ENCODE results near the gene EIF3A. TPM values are rescaled to one million over a fixed set of nuclear protein-coding genes. Genes with fewer than 3 reads are reported as not detected.
"Not testable (repeated sequence)": the region's sequence is repeated elsewhere in the genome, so short reads cannot be mapped to it uniquely, and the experiment has no call there.

The EIF3A gene, protein sequence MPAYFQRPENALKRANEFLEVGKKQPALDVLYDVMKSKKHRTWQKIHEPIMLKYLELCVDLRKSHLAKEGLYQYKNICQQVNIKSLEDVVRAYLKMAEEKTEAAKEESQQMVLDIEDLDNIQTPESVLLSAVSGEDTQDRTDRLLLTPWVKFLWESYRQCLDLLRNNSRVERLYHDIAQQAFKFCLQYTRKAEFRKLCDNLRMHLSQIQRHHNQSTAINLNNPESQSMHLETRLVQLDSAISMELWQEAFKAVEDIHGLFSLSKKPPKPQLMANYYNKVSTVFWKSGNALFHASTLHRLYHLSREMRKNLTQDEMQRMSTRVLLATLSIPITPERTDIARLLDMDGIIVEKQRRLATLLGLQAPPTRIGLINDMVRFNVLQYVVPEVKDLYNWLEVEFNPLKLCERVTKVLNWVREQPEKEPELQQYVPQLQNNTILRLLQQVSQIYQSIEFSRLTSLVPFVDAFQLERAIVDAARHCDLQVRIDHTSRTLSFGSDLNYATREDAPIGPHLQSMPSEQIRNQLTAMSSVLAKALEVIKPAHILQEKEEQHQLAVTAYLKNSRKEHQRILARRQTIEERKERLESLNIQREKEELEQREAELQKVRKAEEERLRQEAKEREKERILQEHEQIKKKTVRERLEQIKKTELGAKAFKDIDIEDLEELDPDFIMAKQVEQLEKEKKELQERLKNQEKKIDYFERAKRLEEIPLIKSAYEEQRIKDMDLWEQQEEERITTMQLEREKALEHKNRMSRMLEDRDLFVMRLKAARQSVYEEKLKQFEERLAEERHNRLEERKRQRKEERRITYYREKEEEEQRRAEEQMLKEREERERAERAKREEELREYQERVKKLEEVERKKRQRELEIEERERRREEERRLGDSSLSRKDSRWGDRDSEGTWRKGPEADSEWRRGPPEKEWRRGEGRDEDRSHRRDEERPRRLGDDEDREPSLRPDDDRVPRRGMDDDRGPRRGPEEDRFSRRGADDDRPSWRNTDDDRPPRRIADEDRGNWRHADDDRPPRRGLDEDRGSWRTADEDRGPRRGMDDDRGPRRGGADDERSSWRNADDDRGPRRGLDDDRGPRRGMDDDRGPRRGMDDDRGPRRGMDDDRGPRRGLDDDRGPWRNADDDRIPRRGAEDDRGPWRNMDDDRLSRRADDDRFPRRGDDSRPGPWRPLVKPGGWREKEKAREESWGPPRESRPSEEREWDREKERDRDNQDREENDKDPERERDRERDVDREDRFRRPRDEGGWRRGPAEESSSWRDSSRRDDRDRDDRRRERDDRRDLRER (N-terminal part only)
- 81.2 and 116 TPM in 2 replicates for total RNA-seq

DNA sequence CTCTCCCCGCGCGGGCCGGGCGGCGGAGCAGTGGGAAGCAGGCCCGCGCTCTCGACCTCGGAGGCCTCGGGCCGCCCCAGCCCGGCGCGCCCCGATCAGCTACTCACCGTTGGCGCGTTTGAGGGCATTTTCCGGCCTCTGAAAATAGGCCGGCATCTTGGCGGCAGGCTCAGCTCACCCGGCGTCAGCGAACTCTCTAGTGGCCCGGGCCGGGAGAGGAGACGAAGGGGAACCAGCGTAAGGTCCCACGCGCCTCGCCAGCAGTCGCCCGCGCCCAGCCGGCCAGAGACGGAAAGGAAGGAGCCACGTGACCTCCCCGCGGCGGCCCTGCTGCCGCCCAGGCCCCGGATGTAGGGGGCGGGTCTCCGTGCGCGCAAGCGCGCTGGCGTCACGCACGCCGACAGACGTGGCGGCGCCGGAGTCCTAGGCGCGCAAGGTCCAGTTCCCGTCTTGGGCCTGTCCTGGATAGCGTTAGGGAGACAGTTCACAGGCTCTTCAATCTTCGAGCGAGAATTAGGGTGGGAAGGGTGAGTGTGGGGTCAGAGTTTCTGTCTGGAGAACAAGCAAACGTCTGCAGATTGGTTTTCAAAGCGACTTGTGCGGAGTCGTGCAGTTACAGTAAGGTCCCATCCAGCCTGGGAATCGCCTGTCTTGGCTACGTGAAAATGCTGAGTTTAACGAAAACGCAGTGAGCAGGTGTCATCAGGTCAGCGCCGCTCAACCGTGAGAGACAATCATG is at the start of gene EIF3A:
Gene EIF3A (minus strand): TSS at position 297 of the 739 bp plus-strand sequence. CDS start 141 bp downstream, at position 156.
- no peak for DNase-seq (ENCODE audit: extremely low read depth, low read depth, low spot score)

DNA sequence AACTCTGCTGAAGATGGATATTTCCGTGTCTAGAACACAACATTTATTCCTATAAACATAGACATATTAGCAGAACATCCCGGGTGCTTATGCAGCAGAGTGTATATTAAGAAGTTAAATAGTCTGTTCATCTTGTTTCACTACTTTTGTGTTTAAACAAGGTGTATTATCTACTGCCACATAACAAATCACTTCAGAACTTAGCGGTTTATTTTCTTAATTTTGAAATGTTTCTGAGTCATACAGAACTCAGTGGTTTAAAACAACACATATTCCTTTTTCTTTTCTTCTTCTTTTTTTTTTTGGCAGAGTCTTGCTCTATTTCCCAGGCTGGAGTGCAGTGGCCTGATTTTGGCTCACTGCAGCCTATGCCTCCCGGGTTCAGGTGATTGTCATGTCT is 49.1 kb upstream of the EIF3A start:
- no peak for DNase-seq (ENCODE audit: extremely low read depth, low read depth, low spot score)

DNA sequence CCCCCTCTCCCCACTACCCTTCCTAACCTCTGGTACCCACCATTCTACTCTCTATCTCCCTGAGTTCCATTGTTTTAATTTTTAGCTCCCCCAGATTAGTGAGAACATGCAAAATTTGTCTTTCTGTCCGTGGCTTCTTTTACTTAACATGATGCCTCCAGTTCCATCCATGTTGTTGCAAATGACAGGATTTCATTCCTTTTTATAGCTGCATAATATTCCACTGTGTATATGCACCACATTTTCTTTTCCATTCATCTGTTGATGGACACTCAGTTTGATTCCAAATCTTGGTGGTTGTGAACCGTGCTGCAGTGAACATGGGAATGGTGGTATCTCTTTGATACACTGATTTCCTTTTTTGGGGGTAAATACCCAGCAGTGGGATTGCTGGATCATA is 45.3 kb upstream of the EIF3A start:
- no peak for DNase-seq (ENCODE audit: extremely low read depth, low read depth, low spot score)

DNA sequence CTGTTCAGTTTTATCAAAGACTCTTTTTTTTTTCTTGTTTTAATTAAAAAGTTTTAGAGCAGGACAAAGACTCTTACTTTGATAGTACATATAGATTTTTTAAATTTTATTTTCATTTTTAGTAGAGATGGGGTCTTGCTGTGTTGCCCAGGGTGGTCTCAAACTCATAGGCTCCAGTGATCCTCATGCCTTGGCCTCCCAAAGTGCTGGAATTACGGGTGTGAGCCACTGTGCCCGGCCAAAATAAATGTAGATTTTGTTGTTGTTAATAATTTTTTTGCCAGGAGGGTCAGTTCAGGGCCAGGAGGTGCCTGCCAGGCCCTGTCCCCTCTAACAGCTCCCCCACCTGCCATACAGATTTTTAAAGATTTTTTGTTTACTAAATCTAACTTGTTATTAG is 40.3 kb upstream of the EIF3A start:
- DNase-seq (ENCODE audit: extremely low read depth, low read depth, low spot score), result no peak

DNA sequence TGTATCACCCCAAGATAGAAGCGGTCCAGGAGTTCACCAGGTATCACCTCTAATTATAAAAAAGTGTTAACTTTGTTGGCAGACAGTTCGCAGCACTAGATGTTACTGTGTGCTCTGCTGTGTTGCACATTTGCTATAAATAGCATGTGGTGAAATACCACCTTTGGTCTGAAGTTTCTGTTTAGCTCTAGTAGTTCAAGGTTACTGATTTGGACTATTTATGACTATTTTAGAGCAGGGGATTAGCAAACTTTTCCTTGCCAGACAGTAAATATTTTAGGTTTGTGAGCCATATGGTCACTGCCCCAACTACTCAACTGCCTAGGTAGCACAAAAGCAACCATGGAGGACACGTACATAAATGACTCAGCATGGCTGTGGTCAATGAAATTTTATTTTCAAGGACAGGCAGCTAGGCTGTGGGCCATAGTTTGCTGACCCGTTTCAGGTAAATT is 39.8 kb upstream of the EIF3A start:
- DNase-seq (ENCODE audit: extremely low read depth, low read depth, low spot score), result no peak

DNA sequence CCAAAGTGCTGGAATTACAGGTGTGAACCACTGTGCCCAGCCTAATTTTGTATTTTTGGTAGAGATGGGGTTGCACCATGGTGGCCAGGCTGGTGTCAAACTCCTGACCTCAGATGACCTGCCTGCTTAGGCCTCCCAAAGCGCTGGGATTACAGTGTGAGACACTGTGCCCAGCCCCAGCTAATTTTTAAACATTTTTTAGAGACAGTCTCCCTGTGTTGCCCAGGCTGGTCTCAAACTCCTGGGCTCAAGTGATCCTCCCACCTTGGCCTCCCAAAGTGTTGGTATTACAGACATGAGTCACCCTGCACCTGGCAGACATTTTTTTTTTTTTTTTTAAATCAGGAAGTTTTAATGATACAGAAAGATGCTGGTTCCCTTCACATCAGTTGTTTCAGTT is 38.8 kb upstream of the EIF3A start:
- no peak for DNase-seq (ENCODE audit: extremely low read depth, low read depth, low spot score)

DNA sequence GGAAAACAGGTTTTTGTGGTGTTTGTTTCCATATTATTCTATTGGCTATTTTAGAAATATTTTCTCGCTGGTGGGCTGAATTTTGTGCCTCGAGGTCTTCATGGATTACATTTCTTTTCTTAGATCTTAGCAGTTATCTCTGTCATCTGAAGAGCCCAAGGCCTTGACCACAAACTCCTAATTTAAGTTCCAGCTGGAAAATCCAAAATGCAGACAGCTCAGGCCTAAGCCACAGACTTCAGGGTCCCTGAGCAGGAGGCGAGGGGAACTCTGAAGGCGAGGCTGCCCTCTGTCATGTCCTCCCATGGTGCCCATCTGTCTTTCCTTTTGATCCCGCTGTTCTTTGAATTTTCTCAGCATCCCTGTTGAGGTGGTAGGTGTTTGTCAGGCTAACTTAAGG is 37.6 kb upstream of the EIF3A start:
- no peak for DNase-seq (ENCODE audit: extremely low read depth, low read depth, low spot score)

DNA sequence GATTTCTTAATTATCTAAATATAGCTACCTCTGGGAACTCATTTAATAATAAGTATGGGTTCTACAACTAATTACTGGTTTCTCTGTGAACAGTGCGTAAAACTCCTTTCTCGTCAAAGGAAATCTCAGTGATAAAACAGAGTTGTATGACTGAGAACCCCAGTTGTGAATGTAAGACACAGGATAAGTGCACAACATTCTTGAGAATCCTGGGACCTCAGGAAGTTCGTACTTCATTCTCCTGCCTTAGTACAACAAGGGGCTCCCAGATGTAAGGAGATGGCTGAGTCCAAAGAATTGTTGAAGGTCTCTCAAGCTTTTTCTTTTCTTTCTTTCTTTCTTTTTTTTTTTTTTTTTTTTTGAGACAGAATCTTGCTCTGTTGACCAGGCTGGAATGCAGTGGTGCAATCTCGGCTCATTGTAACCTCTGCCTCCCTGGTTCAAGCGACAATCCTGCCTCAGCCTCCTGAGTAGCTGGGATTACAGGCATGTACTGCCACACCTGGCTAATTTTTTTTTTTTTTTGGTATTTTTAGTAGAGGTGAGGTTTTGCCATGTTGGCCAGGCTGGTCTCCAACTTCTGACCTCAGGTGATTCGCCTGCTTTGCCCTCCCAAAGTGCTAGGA is 35.8 kb upstream of the EIF3A start:
- DNase-seq (ENCODE audit: extremely low read depth, low read depth, low spot score), result no peak

DNA sequence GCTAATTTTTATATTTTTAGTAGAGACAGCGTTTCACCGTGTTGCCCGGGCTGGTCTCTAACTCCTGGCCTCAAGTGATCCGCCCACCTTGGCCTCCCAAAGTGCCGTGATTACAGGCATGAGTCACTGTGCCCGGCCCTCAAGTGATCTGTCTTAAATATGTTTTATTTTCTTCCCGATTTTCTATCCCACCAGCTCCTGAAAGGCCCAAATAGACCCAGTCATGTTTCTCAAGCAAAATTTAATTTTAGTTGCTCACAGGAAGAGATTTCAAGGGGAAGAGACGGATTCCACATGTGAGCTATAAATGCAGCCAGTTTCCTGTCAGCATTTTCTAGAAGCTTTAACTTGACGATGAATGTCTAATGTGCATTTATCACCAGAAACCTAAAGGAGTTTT is 35.3 kb upstream of the EIF3A start:
- DNase-seq (ENCODE audit: extremely low read depth, low read depth, low spot score), result no peak

DNA sequence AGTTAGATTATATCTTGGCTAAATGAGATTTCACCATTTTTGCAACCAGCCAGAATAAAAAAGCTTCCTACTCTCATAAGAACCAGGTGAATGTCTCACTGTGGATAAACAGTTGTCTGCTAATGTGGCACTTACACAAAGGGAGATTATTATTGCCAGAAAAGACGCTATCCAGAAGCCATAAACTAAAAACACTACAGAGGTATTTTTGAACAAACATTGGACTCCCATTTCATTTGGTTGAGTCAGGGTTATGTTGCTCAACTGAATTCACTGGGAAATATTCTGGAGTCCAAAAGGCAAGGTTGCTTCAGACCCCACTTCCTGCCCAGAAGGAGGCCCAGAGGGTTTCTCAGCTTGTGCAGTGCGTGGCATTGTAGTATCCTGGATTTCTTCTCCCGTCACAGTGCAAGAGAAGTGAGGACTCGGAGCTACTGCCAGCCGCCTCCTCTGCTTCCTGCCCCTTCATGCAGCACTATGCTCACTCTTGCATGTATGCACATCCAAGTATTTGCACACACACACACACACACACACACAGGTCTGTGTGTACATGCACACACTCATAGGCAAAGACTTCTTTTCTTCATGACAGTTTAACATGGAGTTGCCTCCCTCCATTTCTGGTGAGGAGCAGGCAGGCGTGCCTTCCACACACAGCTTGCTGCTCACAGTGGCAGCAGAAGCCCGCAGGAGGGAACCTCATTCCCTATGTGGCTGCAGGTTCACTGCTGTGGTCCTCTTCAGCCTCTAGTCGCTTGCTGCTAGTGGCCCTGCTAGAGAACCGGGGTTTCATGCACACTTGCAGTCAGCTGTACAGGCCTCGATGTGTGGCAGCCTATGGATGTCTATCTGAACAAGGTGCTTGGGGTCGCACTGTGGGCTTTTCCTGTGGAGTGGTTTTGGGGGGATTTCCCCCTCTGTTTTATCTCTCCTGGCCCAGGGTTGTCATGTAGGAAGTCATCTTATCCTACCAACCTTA is 33.4 kb upstream of the EIF3A start:
- DNase-seq (ENCODE audit: extremely low read depth, low read depth, low spot score), result no peak

DNA sequence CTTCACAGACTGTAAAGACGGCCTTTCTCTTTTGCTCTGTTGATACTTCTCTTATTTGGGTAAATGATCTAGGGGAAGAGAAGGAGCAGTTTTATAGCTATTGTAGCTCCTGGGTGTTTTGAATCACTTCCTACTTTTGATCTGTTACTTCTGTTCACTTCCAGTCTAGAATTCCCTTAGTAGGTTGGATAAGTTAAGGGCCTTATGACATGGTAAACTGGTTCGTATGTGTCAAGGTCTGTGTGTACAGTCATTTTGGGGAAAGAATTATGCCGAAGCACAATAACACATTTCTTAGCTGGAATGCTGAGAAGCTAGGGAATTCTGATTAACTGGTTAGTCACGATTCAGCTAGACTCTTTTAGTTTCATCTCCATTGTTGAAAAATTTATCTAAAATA is 31.4 kb upstream of the EIF3A start:
- no peak for DNase-seq (ENCODE audit: extremely low read depth, low read depth, low spot score)

DNA sequence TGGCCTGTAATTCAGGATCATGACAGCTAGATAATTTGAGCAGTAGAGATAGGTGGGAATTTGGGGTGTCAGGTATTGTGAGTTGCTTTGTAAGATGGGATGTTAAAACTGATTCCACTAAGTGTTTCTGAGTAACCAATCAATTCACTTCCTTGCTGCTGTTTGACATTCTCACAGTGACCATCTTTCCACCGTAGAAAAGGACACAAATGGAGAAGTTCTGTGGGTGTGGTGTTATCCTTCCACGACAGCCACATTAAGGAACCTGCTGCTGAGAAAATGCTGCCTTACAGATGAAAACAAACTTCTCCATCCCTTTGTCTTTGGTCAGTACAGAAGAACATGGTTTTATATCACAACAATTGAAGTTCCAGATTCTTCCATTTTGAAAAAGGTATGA is 27.2 kb upstream of the EIF3A start:
- DNase-seq (ENCODE audit: extremely low read depth, low read depth, low spot score), result not testable (repeated sequence)

DNA sequence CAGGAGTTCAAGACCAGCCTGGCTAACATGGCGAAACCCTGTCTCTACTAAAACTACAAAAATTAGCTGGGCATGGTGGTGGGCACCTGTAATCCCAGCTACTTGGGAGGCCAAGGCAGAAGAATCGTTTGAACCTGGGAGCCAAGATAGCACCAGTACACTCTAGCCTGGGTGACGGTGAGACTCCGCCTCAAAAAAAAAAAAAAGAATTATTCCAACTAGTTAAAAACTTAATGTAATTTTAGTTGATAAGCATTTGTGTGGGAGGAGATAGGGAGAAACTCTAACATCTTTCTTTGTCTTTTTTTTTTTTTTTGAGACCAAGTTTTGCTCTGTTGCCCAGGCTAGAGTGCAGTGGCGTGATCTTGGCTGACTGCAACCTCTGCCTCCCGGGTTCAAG is 26.5 kb upstream of the EIF3A start:
- not testable (repeated sequence) for DNase-seq (ENCODE audit: extremely low read depth, low read depth, low spot score)

DNA sequence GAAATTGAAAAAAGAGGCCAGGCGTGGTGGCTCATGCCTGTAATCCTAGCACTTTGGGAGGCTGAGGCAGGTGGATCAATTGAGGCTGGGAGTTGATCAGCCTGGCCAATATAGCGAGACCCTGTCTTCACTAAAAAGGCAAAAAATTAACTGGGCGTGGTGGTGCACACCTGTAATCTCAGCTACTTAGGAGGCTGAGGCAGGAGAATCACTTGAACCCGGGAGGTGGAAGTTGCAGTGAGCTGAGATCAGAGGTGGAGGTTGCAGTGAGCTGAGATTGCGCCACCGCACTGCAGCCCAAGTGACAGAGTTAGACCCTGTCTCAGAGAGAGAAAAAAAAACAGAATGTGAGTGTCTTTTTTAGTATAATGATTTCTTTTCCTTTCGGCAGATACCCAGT is 25.3 kb upstream of the EIF3A start:
- not testable (repeated sequence) for DNase-seq (ENCODE audit: extremely low read depth, low read depth, low spot score)

DNA sequence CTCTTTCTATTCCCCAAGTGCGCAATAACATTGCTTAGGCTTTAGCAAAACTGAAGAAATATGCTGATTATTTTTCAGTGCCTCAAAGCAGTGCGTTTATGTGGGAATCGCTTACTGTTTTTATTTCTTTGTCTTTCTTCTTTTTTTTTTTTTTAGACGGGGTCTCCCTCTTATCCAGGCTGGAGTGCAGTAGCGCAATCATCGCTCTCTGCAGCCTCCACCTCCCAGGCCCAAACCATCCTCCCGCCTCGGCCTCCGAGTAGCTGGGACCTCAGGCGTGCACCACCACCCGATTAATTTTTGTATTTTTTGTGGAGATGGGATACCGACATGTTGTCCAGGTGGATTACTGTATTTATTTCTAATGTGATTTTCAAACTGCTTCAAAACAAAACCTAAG is 24.5 kb upstream of the EIF3A start:
- no peak for DNase-seq (ENCODE audit: extremely low read depth, low read depth, low spot score)

DNA sequence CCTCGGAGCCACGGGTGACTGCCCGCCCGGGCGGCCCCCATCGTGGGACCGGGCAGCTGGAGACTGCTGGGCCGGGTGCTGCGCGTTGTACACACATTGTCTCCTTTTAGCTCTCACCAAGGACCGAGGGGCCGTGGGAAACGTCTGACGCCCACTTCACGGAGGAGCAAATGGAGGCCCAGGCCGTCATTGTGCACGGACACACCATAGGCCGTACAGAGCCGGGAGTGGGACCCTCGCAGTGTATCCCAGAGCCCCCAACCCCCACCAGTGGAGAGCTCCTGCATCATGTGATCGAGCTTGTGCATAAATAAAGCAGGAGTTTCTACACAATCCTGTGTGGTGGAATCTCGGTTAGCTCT is 24.0 kb upstream of the EIF3A start:
- no peak for DNase-seq (ENCODE audit: extremely low read depth, low read depth, low spot score)

DNA sequence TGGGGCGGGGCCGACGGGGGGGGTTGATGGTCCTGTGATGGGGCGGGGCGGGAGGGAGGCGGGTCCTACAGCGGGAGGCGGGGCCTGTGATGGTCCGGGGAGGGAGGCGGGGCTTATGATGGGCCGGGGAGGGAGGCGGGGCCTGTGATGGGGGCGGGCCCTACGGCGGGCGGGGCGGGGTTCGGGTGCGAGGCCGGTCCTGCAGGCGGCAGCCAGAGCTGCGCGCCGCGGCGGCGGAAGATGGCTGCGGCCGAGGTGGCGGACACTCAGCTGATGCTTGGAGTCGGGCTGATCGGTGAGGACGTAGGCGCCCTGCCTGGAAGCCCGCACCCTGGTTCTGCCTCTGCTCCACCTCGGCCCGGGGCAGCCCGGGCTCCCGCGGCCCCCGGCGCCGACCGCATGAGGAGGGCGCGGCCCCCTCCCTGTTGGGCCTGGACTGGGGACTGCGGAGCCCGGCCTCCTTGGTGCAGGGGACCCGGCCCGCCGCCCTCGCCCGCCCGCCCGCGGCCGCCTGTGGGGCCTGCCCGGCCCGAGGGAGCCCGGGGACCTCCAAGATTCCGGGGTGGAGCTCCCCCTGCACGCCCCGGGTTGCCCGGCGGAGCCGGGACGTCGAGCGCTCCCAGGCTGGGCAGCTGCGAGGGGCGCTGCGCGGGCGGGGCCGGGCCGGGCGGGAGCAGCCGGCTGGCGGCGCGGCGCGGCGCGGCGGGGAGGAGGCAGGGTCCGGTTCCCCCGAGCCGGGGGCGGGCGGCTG is 23.5 kb upstream of the EIF3A start, which contains the start of gene DENND10:
Gene DENND10 (plus strand): TSS at position 211 of the 751 bp plus-strand sequence. CDS start 30 bp downstream, at position 241.
- DNase-seq (ENCODE audit: extremely low read depth, low read depth, low spot score), result no peak

Data from glomerular endothelial cell (primary cell).